Endometrium (tissue), 2 donors: ENCODE measurements around the gene MTG1.
"Not testable (repeated sequence)": the region's sequence is repeated elsewhere in the genome, so short reads cannot be mapped to it uniquely, and the experiment has no call there.

ENCODE experiments used
- FAIRE-seq: peaks from 2 replicates; lab custom pipeline; 2012; peaks lifted over from hg19 to GRCh38; lab: Jason Lieb, UNC
- donor health status: control.
- donor health status: control.

MTG1 gene

GRCh38 chr10:133400624-133401424, 6.9 kb downstream of the MTG1 start:
- no peak for FAIRE-seq

GRCh38 chr10:133401500-133401899, 7.5 kb downstream of the MTG1 start:
- no peak for FAIRE-seq

GRCh38 chr10:133401981-133402725, 8.2 kb downstream of the MTG1 start:
- no peak for FAIRE-seq

GRCh38 chr10:133403359-133403758, 9.4 kb downstream of the MTG1 start:
- FAIRE-seq, result no peak

GRCh38 chr10:133403784-133404183, 9.8 kb downstream of the MTG1 start:
- FAIRE-seq, result no peak

- no peak for FAIRE-seq
Measured at GRCh38 chr10:133405272-133405671, 11.3 kb downstream of the MTG1 start.

- FAIRE-seq, result no peak
Measured at GRCh38 chr10:133405844-133406527, 12.0 kb downstream of the MTG1 start.

- no peak for FAIRE-seq
Measured at GRCh38 chr10:133411523-133412380, 17.8 kb downstream of the MTG1 start.

- no peak for FAIRE-seq
Measured at GRCh38 chr10:133412381-133412711, 18.4 kb downstream of the MTG1 start.

GRCh38 chr10:133414401-133414800, 20.4 kb downstream of the MTG1 start:
- FAIRE-seq, result not testable (repeated sequence)

GRCh38 chr10:133415752-133416151, 21.8 kb downstream of the MTG1 start:
- no peak for FAIRE-seq

GRCh38 chr10:133418289-133418993, 24.5 kb downstream of the MTG1 start:
- no peak for FAIRE-seq

GRCh38 chr10:133419211-133419950, 25.4 kb downstream of the MTG1 start:
- no peak for FAIRE-seq

- no peak for FAIRE-seq
Measured at GRCh38 chr10:133420028-133420427, 26.1 kb downstream of the MTG1 start.

- FAIRE-seq, result no peak
Measured at GRCh38 chr10:133420579-133420978, 26.6 kb downstream of the MTG1 start.

- no peak for FAIRE-seq
Measured at GRCh38 chr10:133421336-133422222, 27.6 kb downstream of the MTG1 start.

- no peak for FAIRE-seq
Measured at GRCh38 chr10:133422223-133422806, 28.4 kb downstream of the MTG1 start.

GRCh38 chr10:133422807-133423771, 29.1 kb downstream of the MTG1 start:
- no peak for FAIRE-seq
